CD1c-positive myeloid dendritic cell (primary cell): Measurements from ENCODE around the gene HAS3.

Experiments used
- DNase-seq: peaks from one replicate; pipeline ENCODE4 v3.0.0-alpha.2; 2016; ENCODE audit errors: extremely low spot score

HAS3 gene

GRCh38 chr16:69093974-69094373 is 11.5 kb upstream of the HAS3 start:
- DNase-seq: no peak

DNA sequence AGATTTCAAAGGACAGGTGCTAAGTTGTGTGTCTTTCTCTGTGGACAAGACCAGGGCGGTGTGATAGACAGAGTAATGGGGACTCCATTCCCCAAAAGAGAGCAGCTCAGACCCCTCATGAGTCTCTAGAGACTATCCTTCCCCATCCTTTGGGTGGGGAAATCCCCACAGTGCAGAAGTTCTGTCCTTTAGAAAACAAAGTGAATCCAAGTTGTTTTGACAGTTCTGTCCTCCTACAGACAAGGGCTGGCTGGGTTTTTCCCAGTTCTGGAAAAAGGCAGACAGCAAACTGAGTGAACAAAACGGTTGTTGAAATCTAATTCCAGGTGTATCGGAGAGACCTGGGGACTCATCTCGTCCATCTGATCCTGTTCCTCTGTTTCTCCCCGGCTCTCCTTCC is 11.0 kb upstream of the HAS3 start:
- DNase-seq: no peak

DNA sequence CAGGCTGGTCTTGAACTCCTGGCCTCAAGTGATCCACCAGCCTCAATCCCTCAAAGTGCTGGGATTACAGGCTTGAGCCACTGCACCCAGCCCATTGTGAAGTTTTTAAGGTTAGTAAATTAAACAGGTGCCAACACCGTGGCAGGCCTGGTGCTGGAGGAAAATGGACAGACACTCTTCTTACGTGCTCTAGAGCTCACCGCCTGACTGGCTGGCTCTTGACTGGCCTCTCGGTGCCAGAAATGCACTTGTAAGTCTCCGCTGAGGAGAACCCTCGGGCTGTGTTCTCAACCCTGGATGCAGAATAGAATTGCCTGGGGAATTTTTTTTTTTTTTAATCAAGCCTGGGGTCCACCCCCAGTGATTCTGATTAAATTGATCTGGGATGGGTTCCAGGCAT is 10.3 kb upstream of the HAS3 start:
- no peak for DNase-seq

DNA sequence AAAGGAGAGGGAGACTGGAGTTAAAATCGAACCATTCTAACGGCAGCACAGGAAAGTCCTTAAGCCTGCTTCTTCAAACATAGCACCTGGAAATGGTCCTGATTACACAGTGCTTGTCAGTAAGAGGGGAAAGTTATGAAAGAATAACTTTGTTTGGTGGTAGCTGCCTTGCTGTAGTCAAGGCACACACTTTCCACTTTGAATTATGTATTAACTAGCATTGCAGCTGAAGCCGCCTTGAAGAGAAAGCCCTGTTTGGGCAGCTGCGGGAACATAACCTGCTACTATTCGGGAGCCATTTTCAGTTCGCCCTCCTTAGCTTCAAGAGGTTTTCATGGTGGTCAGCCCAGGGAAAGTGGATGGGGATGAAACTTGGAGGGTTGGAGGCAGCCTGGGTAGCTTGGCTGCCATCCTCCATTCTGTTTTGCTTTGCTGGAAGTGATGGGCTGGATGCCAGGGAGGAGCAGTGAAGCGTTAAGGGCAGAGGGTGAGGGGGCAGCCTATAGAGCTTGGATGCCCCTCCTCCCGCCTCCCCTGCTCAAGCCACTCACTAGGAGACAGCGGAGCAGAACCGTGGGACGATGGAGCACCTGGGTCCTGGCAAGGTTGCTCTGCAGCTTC is 5.3 kb upstream of the HAS3 start:
- DNase-seq: no peak

DNA sequence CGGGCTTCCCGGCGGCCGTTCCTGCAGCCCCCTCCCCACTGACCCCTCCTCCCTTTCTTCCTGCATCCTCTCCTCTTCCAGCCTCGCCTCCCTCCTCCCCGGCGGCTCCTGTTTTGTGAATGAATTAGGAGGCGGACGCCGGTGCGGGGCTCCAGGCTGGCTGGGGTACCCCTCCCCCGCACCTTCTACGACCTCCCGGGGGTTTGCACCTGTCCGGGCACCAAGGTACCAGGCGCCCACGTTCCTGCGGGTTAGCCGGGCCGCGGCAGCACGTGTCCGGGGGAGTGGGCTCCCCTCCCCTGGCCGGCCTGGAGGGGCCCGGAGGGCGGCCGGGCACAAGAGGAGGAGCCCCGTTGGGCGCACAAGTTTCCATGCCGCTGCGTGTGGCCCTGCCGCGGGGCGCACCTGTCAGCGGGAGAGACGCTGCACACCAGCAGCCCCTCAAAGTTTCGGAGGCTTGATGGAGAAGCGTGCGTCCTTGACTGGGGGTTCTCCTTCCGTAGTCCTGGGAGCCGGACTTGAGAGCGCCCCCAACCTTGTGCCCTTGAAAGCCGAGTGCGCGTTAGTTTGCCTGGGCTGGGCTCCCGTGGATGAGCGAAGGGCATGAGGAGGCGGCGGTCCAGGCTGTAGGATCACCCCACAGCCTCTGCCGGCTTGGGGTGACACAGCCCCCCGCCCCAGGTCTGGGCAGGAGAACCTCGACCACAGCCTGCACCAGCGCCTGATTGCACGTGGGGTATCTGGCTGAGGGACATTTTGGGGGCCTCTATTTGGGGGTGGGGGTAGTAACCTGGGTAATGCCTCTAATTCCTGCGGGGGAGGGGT is 1.2 kb downstream of the HAS3 start:
- DNase-seq: no peak

- no peak for DNase-seq
Measured at GRCh38 chr16:69107316-69107962, 2.0 kb downstream of the HAS3 start.

- no peak for DNase-seq
Measured at GRCh38 chr16:69108064-69108904, 2.8 kb downstream of the HAS3 start.

DNA sequence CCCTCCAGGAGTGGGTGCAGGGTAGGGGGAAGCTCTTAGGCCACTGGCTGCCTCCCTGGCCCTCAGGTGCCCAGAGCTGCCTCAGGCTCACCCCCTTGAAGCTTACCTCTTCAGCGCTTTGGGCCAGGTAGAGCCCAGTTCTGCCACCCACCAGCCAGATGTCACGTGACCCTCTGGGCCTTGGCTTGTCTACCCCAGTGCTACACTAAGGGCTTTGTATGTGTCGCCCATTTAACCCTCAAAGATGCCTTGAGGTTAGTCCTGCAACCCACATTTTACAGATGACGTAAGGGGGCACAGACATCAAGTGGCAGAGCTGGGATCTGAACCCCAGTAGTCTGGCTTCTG is 3.4 kb downstream of the HAS3 start:
- no peak for DNase-seq

DNA sequence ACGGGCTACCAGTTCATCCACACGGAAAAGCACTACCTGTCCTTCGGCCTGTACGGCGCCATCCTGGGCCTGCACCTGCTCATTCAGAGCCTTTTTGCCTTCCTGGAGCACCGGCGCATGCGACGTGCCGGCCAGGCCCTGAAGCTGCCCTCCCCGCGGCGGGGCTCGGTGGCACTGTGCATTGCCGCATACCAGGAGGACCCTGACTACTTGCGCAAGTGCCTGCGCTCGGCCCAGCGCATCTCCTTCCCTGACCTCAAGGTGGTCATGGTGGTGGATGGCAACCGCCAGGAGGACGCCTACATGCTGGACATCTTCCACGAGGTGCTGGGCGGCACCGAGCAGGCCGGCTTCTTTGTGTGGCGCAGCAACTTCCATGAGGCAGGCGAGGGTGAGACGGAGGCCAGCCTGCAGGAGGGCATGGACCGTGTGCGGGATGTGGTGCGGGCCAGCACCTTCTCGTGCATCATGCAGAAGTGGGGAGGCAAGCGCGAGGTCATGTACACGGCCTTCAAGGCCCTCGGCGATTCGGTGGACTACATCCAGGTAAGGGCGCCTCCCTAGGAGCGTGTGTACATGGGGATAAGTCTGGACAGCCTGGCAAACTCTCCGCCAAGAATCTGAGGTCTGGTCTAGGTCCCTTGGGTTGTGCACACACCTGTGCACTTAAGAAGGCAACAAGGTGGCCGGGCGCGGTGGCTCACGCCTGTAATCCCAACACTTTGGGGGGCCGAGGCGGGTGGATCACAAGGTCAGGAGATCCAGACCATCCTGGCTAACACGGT is 4.2 kb downstream of the HAS3 start:
- DNase-seq: no peak

DNA sequence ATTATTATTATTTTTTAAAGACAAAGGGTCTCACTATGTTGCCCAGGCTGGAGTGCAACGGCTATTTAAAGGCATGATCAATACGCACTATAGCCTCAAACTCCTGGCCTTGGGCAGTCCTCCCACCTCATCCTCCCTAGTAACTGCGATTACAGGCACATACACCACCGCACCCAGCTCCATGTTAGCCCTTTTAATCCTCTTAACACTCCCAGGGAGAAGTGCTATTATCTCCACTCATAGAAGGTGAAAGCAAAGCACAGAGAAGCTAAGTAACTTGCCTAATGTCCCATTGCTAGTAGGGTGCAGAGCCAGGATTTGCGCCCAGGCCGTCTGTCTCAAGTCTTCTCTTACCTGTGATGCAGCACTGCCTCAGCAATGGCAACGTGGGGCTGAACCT is 5.0 kb downstream of the HAS3 start:
- DNase-seq: no peak

- DNase-seq: no peak
Measured at GRCh38 chr16:69111216-69111875, 5.9 kb downstream of the HAS3 start.

GRCh38 chr16:69111876-69112230 is 6.4 kb downstream of the HAS3 start:
- DNase-seq: no peak

DNA sequence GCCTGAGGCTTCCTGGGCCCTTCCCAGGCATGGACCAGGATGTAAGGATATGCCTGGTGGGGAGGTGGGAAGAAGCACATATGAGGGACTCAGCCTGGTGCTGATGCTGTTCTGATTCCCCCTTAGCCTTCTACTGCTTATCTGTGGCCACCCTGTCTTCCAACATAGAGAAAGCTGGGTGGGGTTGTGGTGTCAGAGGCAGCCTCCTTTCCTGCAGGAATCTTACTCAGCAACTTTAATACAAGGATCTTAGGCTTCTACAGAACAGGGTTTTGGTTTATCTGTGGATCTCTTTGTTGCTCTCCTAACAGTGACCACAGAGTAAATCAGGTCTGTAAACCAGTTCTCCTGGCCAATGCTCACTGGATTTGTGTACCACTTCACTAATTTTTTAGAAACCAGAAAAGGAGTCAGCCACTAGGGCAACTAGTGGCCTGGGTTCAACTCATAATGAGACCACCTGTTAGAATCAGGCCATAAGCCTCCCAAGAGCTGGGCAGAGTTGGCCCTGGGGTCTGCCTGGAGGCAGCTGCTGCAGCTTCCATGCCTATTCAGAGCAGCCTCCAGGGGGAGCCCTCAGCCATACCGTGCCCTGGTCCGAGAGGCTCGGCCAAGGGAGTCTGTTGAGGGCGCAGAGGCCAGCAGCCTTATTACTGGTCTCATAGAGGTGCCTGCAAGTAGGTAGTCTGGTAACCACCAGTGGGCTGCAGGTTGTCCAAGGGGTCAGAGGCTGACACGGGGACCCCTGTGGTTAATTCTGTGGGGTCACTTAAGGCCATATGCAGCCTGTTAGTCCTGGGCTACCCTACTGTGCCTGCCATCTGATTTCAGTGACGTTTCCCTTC is 7.1 kb downstream of the HAS3 start:
- peak; percentile 46 for DNase-seq

DNA sequence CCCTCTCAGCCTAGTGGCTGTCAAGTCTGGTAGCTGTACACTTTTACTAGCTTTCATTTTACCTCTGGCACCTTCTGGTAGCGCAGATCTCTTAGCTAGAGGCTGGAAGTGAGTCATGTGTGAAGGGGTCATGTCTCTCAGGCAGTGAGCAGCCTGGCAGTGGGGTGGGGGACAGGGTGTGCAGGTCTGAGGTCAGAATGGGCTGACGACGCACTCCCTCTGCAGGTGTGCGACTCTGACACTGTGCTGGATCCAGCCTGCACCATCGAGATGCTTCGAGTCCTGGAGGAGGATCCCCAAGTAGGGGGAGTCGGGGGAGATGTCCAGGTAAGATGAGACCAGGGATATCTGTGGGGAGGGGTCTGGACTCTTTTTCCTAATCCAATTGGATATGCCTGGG is 7.8 kb downstream of the HAS3 start:
- DNase-seq: no peak

- no peak for DNase-seq
Measured at GRCh38 chr16:69114346-69114975, 9.0 kb downstream of the HAS3 start.

GRCh38 chr16:69114976-69115355 is 9.5 kb downstream of the HAS3 start:
- no peak for DNase-seq

GRCh38 chr16:69115361-69115760 is 9.9 kb downstream of the HAS3 start:
- DNase-seq: no peak

GRCh38 chr16:69115837-69116236 is 10.4 kb downstream of the HAS3 start:
- no peak for DNase-seq

- DNase-seq: no peak
Measured at GRCh38 chr16:69116256-69116875, 10.9 kb downstream of the HAS3 start.
